ENCODE data around the gene CORO7.

DNA sequence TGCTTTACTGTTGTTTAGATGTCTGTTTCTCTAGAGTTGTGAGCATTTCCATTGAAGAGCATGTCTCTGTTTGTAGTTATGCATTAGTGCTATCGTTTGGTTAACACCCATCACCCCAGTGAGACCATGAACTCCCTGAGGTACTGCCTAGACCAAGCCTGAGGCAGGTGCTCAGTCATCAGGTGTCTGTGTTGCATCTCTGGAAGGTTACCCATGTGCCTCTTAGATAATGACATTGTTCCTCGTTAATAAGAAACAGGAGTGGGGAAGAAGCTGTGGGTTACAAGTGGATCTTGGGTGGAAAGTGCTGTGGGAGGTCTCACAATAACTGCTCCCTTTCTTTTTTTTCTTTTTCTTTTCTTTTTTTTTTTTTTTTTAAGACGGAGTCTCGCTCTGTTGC, 27.6 kb upstream of the CORO7 start:
- TF ChIP-seq HDGF (IDR thresholded peaks at IDR 0.05; ENCODE audit: borderline replicate concordance) (no peak), FOXA1 (IDR thresholded peaks at IDR 0.05) (no peak), SP1 (IDR thresholded peaks at IDR 0.05) (no peak), TARDBP (IDR thresholded peaks at IDR 0.05) (no peak), LEF1 (IDR thresholded peaks at IDR 0.05; ENCODE audit: borderline replicate concordance) (no peak), ELF4 (IDR thresholded peaks at IDR 0.05) (no peak), FOXK2 (IDR thresholded peaks at IDR 0.05) (no peak), NFRKB (IDR thresholded peaks at IDR 0.05) (no peak), BHLHE40 (IDR thresholded peaks at IDR 0.05; ENCODE audit: borderline replicate concordance) (no peak), SUZ12 (IDR thresholded peaks at IDR 0.05) (no peak)
- TF ChIP-seq, protein P1, sequence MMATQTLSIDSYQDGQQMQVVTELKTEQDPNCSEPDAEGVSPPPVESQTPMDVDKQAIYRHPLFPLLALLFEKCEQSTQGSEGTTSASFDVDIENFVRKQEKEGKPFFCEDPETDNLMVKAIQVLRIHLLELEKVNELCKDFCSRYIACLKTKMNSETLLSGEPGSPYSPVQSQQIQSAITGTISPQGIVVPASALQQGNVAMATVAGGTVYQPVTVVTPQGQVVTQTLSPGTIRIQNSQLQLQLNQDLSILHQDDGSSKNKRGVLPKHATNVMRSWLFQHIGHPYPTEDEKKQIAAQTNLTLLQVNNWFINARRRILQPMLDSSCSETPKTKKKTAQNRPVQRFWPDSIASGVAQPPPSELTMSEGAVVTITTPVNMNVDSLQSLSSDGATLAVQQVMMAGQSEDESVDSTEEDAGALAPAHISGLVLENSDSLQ (IDR thresholded peaks at IDR 0.05): no peak
